ENCODE data around the gene BIK. TPM values are rescaled to one million over a fixed set of nuclear protein-coding genes. Genes with fewer than 3 reads are reported as not detected.

Gene BIK
- total and polyA plus RNA-seq, 2 donors: 5.5 to 6.8 TPM

- DNase-seq (ENCODE audit: low read depth in 6 of 9, low spot score in 9 of 9): peak in 5 of 9 donors; percentile 62 to 84 (median 72)
Measured at GRCh38 chr22:43110927-43111623, 525 bp downstream of the BIK start.

GRCh38 chr22:43113526-43114251 lies 3.1 kb downstream of the BIK start:
- no peaks in the 10 kb centered on the region for H3K36me3 ChIP-seq (ENCODE audit: control insufficient read depth in 2 of 2, insufficient read depth in 2 of 2, low read length in 1 of 2)
- WGBS: 78% methylated on average over 13 of the region's 13 CpGs
- H3K27me3 ChIP-seq (ENCODE audit: control insufficient read depth in 2 of 2, insufficient read depth in 1 of 2, low read length in 1 of 2): peaks cover 0 to 33% of the 10 kb centered on the region in 2 donors
- H3K9me3 ChIP-seq (ENCODE audit: control insufficient read depth in 2 of 2, insufficient read depth in 1 of 2, low read length in 1 of 2): no peaks in the 10 kb centered on the region
- H3K4me1 ChIP-seq (ENCODE audit: control insufficient read depth in 2 of 2, insufficient read depth in 2 of 2, low read length in 2 of 2): peaks cover 0 to 20% of the 10 kb centered on the region in 2 donors
- no peak overlapping the region for H3K27ac ChIP-seq (ENCODE audit: low read depth in 1 of 2, low read length in 1 of 2)
- no peak for DNase-seq (ENCODE audit: low read depth in 6 of 9, low spot score in 9 of 9)
- H3K4me3 ChIP-seq (ENCODE audit: low read length in 2 of 2): no peak overlapping the region

More at GRCh38 chr22:43110927-43111623, 525 bp downstream of the BIK start:
- H3K27ac ChIP-seq (ENCODE audit: low read depth in 1 of 2, low read length in 1 of 2): no peak overlapping the region
- H3K27me3 ChIP-seq (ENCODE audit: control insufficient read depth in 2 of 2, insufficient read depth in 1 of 2, low read length in 1 of 2): peaks cover 0 to 33% of the 10 kb centered on the region in 2 donors
- peaks cover 0 to 19% of the 10 kb centered on the region in 2 donors for H3K4me1 ChIP-seq (ENCODE audit: control insufficient read depth in 2 of 2, insufficient read depth in 2 of 2, low read length in 2 of 2)
- no peaks in the 10 kb centered on the region for H3K9me3 ChIP-seq (ENCODE audit: control insufficient read depth in 2 of 2, insufficient read depth in 1 of 2, low read length in 1 of 2)
- no peaks in the 10 kb centered on the region for H3K36me3 ChIP-seq (ENCODE audit: control insufficient read depth in 2 of 2, insufficient read depth in 2 of 2, low read length in 1 of 2)
- WGBS: 3% methylated on average over 86 of the region's 86 CpGs
- peak overlapping the region; percentile 46 to 66 for H3K4me3 ChIP-seq (ENCODE audit: low read length in 2 of 2)

- no peaks in the 10 kb centered on the region for H3K36me3 ChIP-seq (ENCODE audit: control insufficient read depth in 2 of 2, insufficient read depth in 2 of 2, low read length in 1 of 2)
- 79% methylated on average over 5 of the region's 5 CpGs for WGBS
- H3K4me3 ChIP-seq (ENCODE audit: low read length in 2 of 2): no peak overlapping the region
- H3K9me3 ChIP-seq (ENCODE audit: control insufficient read depth in 2 of 2, insufficient read depth in 1 of 2, low read length in 1 of 2): peaks cover 0 to 4% of the 10 kb centered on the region in 2 donors
- no peak overlapping the region for H3K27ac ChIP-seq (ENCODE audit: low read depth in 1 of 2, low read length in 1 of 2)
- peaks cover 0 to 24% of the 10 kb centered on the region in 2 donors for H3K4me1 ChIP-seq (ENCODE audit: control insufficient read depth in 2 of 2, insufficient read depth in 2 of 2, low read length in 2 of 2)
- H3K27me3 ChIP-seq (ENCODE audit: control insufficient read depth in 2 of 2, insufficient read depth in 1 of 2, low read length in 1 of 2): peaks cover 0 to 22% of the 10 kb centered on the region in 2 donors
- no peak for DNase-seq (ENCODE audit: low read depth in 6 of 9, low spot score in 9 of 9)
Measured at GRCh38 chr22:43114958-43115357, 4.4 kb downstream of the BIK start.

- Histone ChIP-seq H3K9me3 (ENCODE audit: control insufficient read depth in 2 of 2, insufficient read depth in 1 of 2, low read length in 1 of 2) (peaks cover 0 to 4% of the 10 kb centered on the region in 2 donors), H3K4me3 (ENCODE audit: low read length in 2 of 2) (no peak overlapping the region), H3K27me3 (ENCODE audit: control insufficient read depth in 2 of 2, insufficient read depth in 1 of 2, low read length in 1 of 2) (peaks cover 0 to 2% of the 10 kb centered on the region in 2 donors), H3K36me3 (ENCODE audit: control insufficient read depth in 2 of 2, insufficient read depth in 2 of 2, low read length in 1 of 2) (no peaks in the 10 kb centered on the region), H3K27ac (ENCODE audit: low read depth in 1 of 2, low read length in 1 of 2) (no peak overlapping the region), H3K4me1 (ENCODE audit: control insufficient read depth in 2 of 2, insufficient read depth in 2 of 2, low read length in 2 of 2) (peaks cover 0 to 11% of the 10 kb centered on the region in 2 donors)
- WGBS: 98% methylated on average over 7 of the region's 7 CpGs
- no peak for DNase-seq (ENCODE audit: low read depth in 6 of 9, low spot score in 9 of 9)
Measured at GRCh38 chr22:43116932-43117331, 6.4 kb downstream of the BIK start.

GRCh38 chr22:43118024-43118849 lies 7.7 kb downstream of the BIK start:
- no peak overlapping the region for H3K27ac ChIP-seq (ENCODE audit: low read depth in 1 of 2, low read length in 1 of 2)
- H3K4me3 ChIP-seq (ENCODE audit: low read length in 2 of 2): no peak overlapping the region
- peaks cover 0 to 4% of the 10 kb centered on the region in 2 donors for H3K9me3 ChIP-seq (ENCODE audit: control insufficient read depth in 2 of 2, insufficient read depth in 1 of 2, low read length in 1 of 2)
- WGBS: 93% methylated on average over 21 of the region's 21 CpGs
- DNase-seq (ENCODE audit: low read depth in 6 of 9, low spot score in 9 of 9): no peak
- no peaks in the 10 kb centered on the region for H3K36me3 ChIP-seq (ENCODE audit: control insufficient read depth in 2 of 2, insufficient read depth in 2 of 2, low read length in 1 of 2)
- H3K27me3 ChIP-seq (ENCODE audit: control insufficient read depth in 2 of 2, insufficient read depth in 1 of 2, low read length in 1 of 2): no peaks in the 10 kb centered on the region
- H3K4me1 ChIP-seq (ENCODE audit: control insufficient read depth in 2 of 2, insufficient read depth in 2 of 2, low read length in 2 of 2): peaks cover 0 to 21% of the 10 kb centered on the region in 2 donors

GRCh38 chr22:43118953-43119458 lies 8.5 kb downstream of the BIK start:
- H3K36me3 ChIP-seq (ENCODE audit: control insufficient read depth in 2 of 2, insufficient read depth in 2 of 2, low read length in 1 of 2): no peaks in the 10 kb centered on the region
- peaks cover 0 to 4% of the 10 kb centered on the region in 2 donors for H3K9me3 ChIP-seq (ENCODE audit: control insufficient read depth in 2 of 2, insufficient read depth in 1 of 2, low read length in 1 of 2)
- WGBS: 88% methylated on average over 7 of the region's 7 CpGs
- H3K4me1 ChIP-seq (ENCODE audit: control insufficient read depth in 2 of 2, insufficient read depth in 2 of 2, low read length in 2 of 2): peaks cover 0 to 21% of the 10 kb centered on the region in 2 donors
- no peak overlapping the region for H3K27ac ChIP-seq (ENCODE audit: low read depth in 1 of 2, low read length in 1 of 2)
- no peak overlapping the region for H3K4me3 ChIP-seq (ENCODE audit: low read length in 2 of 2)
- DNase-seq (ENCODE audit: low read depth in 6 of 9, low spot score in 9 of 9): no peak
- no peaks in the 10 kb centered on the region for H3K27me3 ChIP-seq (ENCODE audit: control insufficient read depth in 2 of 2, insufficient read depth in 1 of 2, low read length in 1 of 2)

- Histone ChIP-seq H3K27ac (ENCODE audit: low read depth in 1 of 2, low read length in 1 of 2) (no peak overlapping the region), H3K36me3 (ENCODE audit: control insufficient read depth in 2 of 2, insufficient read depth in 2 of 2, low read length in 1 of 2) (peaks cover 0 to 6% of the 10 kb centered on the region in 2 donors), H3K4me3 (ENCODE audit: low read length in 2 of 2) (no peak overlapping the region), H3K27me3 (ENCODE audit: control insufficient read depth in 2 of 2, insufficient read depth in 1 of 2, low read length in 1 of 2) (no peaks in the 10 kb centered on the region), H3K4me1 (ENCODE audit: control insufficient read depth in 2 of 2, insufficient read depth in 2 of 2, low read length in 2 of 2) (peaks cover 22 to 53% of the 10 kb centered on the region in 2 donors), H3K9me3 (ENCODE audit: control insufficient read depth in 2 of 2, insufficient read depth in 1 of 2, low read length in 1 of 2) (peaks cover 0 to 4% of the 10 kb centered on the region in 2 donors)
- WGBS: 86% methylated on average over 5 of the region's 5 CpGs
- no peak for DNase-seq (ENCODE audit: low read depth in 6 of 9, low spot score in 9 of 9)
Measured at GRCh38 chr22:43126501-43127165, 16.1 kb downstream of the BIK start.

- Histone ChIP-seq H3K4me3 (ENCODE audit: low read length in 2 of 2) (no peak overlapping the region), H3K27me3 (ENCODE audit: control insufficient read depth in 2 of 2, insufficient read depth in 1 of 2, low read length in 1 of 2) (no peaks in the 10 kb centered on the region), H3K27ac (ENCODE audit: low read depth in 1 of 2, low read length in 1 of 2) (peak overlapping the region in 1 of 2 donors; percentile 57), H3K4me1 (ENCODE audit: control insufficient read depth in 2 of 2, insufficient read depth in 2 of 2, low read length in 2 of 2) (peaks cover 22 to 51% of the 10 kb centered on the region in 2 donors), H3K9me3 (ENCODE audit: control insufficient read depth in 2 of 2, insufficient read depth in 1 of 2, low read length in 1 of 2) (peaks cover 0 to 4% of the 10 kb centered on the region in 2 donors), H3K36me3 (ENCODE audit: control insufficient read depth in 2 of 2, insufficient read depth in 2 of 2, low read length in 1 of 2) (peaks cover 5 to 13% of the 10 kb centered on the region in 2 donors)
- WGBS: 91% methylated on average over 17 of the region's 17 CpGs
- peak in 1 of 9 donors; percentile 44 for DNase-seq (ENCODE audit: low read depth in 6 of 9, low spot score in 9 of 9)
Measured at GRCh38 chr22:43127166-43127908, 16.8 kb downstream of the BIK start.

Measured in thymus (tissue), 11 donors.